Measurements from ENCODE around the gene ZBTB42.

ZBTB42 gene

DNA sequence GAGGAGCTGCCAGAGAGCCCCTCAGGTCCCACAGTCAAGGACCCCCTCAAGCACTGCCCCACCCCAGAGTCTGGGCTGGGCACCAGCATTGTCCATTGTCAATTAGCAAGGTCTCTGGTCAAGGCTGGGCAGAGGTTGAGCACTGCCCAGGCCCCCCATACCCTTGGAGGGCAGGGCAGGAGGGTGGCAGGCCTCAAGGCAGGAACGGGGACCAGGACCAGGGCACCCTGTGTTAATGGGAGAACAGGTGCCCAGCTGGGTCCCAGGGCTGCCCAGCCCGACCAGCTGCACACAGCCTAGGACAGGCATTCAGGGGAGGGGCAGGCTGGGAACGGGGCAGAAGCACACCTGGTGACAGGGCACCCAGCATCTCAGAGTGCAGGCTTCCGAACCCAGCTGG, 29.5 kb upstream of the ZBTB42 start:
- ChIA-PET POLR2A (interaction anchor here (1.1 to 1.6 kb wide), 2 partner anchors 19 to 20 kb away, joined by 3 to 4 read pairs; partner anchors contain the start of gene SIVA1), CTCF (interaction anchor here (0.8 to 3.7 kb wide), 3 partner anchors 55 to 274 kb away, joined by 4 to 57 read pairs (median 6); no protein-coding TSS in a partner anchor)
- Histone ChIP-seq H3K9me3 (ENCODE audit: control insufficient read depth, insufficient read depth, low read depth, low read length) (no peaks in the 10 kb centered on the region), H3K36me3 (ENCODE audit: control insufficient read depth in 2 of 2, insufficient read depth in 1 of 2, low read length in 2 of 2) (peaks cover 0 to 66% of the 10 kb centered on the region in 2 experiments; a peak in 2 of 3 replicates), H3K27ac (ENCODE audit: extremely low read depth, low read depth, low read length) (no peak overlapping the region), H3K4me1 (ENCODE audit: control insufficient read depth, insufficient read depth, low read length) (peaks cover 4% of the 10 kb centered on the region; the same call in 1 of the 2 replicates), H3K4me3 (ENCODE audit: low read depth, low read length) (no peak overlapping the region)
- no peak for TF ChIP-seq MEIS1 (CRISPR knock-in tag; IDR thresholded peaks at IDR 0.05; ENCODE audit: borderline replicate concordance)
- TF ChIP-seq GLI4 (tag by site-specific recombination; IDR thresholded peaks at IDR 0.05), result no peak
- TF ChIP-seq, protein P1, sequence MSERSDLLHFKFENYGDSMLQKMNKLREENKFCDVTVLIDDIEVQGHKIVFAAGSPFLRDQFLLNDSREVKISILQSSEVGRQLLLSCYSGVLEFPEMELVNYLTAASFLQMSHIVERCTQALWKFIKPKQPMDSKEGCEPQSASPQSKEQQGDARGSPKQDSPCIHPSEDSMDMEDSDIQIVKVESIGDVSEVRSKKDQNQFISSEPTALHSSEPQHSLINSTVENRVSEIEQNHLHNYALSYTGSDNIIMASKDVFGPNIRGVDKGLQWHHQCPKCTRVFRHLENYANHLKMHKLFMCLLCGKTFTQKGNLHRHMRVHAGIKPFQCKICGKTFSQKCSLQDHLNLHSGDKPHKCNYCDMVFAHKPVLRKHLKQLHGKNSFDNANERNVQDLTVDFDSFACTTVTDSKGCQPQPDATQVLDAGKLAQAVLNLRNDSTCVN (tag by site-specific recombination; optimal IDR thresholded peaks at IDR 0.05), result no peak
- TF ChIP-seq, protein P2, sequence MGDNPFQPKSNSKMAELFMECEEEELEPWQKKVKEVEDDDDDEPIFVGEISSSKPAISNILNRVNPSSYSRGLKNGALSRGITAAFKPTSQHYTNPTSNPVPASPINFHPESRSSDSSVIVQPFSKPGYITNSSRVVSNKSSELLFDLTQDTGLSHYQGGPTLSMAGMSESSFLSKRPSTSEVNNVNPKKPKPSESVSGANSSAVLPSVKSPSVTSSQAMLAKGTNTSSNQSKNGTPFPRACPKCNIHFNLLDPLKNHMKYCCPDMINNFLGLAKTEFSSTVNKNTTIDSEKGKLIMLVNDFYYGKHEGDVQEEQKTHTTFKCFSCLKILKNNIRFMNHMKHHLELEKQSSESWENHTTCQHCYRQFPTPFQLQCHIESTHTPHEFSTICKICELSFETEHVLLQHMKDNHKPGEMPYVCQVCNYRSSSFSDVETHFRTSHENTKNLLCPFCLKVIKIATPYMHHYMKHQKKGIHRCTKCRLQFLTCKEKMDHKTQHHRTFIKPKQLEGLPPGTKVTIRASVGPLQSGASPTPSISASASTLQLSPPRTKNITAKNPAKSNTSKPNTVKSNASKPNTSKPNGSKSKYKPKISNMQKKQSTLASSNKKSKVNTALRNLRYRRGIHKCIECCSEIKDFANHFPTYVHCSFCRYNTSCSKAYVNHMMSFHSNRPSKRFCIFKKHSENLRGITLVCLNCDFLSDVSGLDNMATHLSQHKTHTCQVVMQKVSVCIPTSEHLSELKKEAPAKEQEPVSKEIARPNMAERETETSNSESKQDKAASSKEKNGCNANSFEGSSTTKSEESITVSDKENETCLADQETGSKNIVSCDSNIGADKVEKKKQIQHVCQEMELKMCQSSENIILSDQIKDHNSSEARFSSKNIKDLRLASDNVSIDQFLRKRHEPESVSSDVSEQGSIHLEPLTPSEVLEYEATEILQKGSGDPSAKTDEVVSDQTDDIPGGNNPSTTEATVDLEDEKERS (tag by site-specific recombination; IDR thresholded peaks at IDR 0.05), result no peak
- no peak for TF ChIP-seq GFI1B (tag by site-specific recombination; IDR thresholded peaks at IDR 0.05)
- TF ChIP-seq, protein P3, sequence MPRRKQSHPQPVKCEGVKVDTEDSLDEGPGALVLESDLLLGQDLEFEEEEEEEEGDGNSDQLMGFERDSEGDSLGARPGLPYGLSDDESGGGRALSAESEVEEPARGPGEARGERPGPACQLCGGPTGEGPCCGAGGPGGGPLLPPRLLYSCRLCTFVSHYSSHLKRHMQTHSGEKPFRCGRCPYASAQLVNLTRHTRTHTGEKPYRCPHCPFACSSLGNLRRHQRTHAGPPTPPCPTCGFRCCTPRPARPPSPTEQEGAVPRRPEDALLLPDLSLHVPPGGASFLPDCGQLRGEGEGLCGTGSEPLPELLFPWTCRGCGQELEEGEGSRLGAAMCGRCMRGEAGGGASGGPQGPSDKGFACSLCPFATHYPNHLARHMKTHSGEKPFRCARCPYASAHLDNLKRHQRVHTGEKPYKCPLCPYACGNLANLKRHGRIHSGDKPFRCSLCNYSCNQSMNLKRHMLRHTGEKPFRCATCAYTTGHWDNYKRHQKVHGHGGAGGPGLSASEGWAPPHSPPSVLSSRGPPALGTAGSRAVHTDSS (tag by site-specific recombination; IDR thresholded peaks at IDR 0.05), result no peak
- no peak for TF ChIP-seq KLF17 (tag by site-specific recombination; IDR thresholded peaks at IDR 0.05)
- no peak for TF ChIP-seq ZNF639 (tag by site-specific recombination; IDR thresholded peaks at IDR 0.05)
- no peak for TF ChIP-seq ZNF140 (tag by site-specific recombination; IDR thresholded peaks at IDR 0.05)
- TF ChIP-seq MYNN (tag by site-specific recombination; IDR thresholded peaks at IDR 0.05; ENCODE audit: borderline replicate concordance), result no peak
- TF ChIP-seq ZNF280C (tag by site-specific recombination; IDR thresholded peaks at IDR 0.05), result no peak
- no peak for TF ChIP-seq ZNF626 (tag by site-specific recombination; IDR thresholded peaks at IDR 0.05)
- no peak for TF ChIP-seq YY1 (tag by site-specific recombination; IDR thresholded peaks at IDR 0.05)

Measured in HEK293 (cell line).